Suprapubic skin (tissue), 4 donors: ENCODE data around the gene CD70. TPM values are rescaled to one million over a fixed set of nuclear protein-coding genes. Genes with fewer than 3 reads are reported as not detected.

Source experiments
- DNase-seq, 2 donors: peaks; one replicate each; pipeline ENCODE4 v3.0.0-alpha.2; 2019; ENCODE audit warnings: low spot score in 2 of 2
- H3K27ac ChIP-seq: fragments of 200-600 bp; sonication (generic); one replicate; pipeline ENCODE4 v1.5.1; 2019
- H3K27me3 ChIP-seq: fragments of 200-600 bp; sonication (generic); one replicate; pipeline ENCODE4 v1.5.1; 2019
- H3K36me3 ChIP-seq: fragments of 200-600 bp; sonication (generic); one replicate; pipeline ENCODE4 v1.5.1; 2019
- H3K4me1 ChIP-seq: fragments of 200-600 bp; sonication (generic); one replicate; pipeline ENCODE4 v1.5.1; 2019
- H3K4me3 ChIP-seq: fragments of 200-600 bp; sonication (generic); one replicate; pipeline ENCODE4 v1.5.1; 2019; ENCODE audit warnings: mild to moderate bottlenecking
- H3K9me3 ChIP-seq: fragments of 200-600 bp; sonication (generic); one replicate; pipeline ENCODE4 v1.5.1; 2019
- CTCF ChIP-seq, 2 donors: fragments of 200-600 bp in 1 of 2; fragments of 450-650 bp in 1 of 2; sonication (generic) in 1 of 2; IDR thresholded peaks; one replicate each; pipeline ENCODE4 v1.5.1; 2016 to 2019; ENCODE audit warnings: antibody characterized with exemption in 2 of 2, mild to moderate bottlenecking in 1 of 2, moderate library complexity in 1 of 2
- EP300 ChIP-seq: sonication (generic); formaldehyde crosslinking; IDR thresholded peaks from one replicate; pipeline ENCODE4 v1.6.1; 2017; ENCODE audit warnings: antibody characterized with exemption
- POLR2A ChIP-seq, 2 donors: fragments of 450-650 bp; IDR thresholded peaks; one replicate each; pipeline ENCODE4 v1.6.1; 2017; ENCODE audit warnings: antibody characterized with exemption in 2 of 2, mild to moderate bottlenecking in 2 of 2, moderate library complexity in 2 of 2
- POLR2AphosphoS5 ChIP-seq, 3 donors: sonication (generic); formaldehyde crosslinking; IDR thresholded peaks; one replicate each; pipeline ENCODE4 v1.6.1; 2017; ENCODE audit warnings: antibody characterized with exemption in 3 of 3
- WGBS: methylation state at CpG from one replicate; pipeline ENCODE4 v1.1.5; 2018; 5-methylcytosine and 5-hydroxymethylcytosine counted together
- total RNA-seq, 4 donors: library from RNA; depleted of rRNA; stranded (reverse); fragments of >200 nt; gene quantifications; one replicate each; pipeline ENCODE4 v1.1.0, GENCODE V29; 2016

CD70 gene
- total RNA-seq, 4 donors from 2014 or later: 0.97 TPM; not detected in 3

DNA sequence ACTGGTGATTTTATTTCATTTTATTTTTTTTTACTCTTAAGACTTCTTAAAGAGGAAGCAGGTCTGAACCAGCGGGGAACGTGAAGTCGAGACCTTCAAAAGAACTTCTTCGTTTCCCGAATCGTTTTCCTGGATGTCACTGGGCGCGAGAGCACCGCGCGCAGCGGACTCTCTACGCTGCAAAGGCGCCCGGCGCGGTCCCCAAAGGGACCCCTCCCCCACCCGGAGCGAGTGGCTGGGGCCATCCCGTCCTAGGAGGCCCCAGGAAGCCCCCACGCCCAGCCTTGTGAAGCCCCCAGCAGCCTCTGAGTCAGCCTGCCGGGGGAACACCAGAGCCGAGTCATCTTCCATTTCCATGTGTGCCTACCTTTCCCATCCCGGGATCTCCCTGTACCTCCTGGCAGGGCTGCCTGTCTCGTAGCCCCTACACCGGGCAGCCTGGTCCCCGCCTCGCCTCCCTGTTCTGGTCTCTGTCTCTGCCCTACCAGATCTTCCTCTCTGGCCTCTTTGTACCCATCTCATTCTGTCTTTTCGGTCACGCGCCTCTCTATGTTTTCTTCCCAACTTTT lies 608 bp downstream of the CD70 start:
- Histone ChIP-seq H3K27me3 (peaks cover 92% of the 10 kb centered on the region), H3K36me3 (no peaks in the 10 kb centered on the region), H3K9me3 (no peaks in the 10 kb centered on the region), H3K4me3 (peak overlapping the region; percentile 40), H3K4me1 (peaks cover 43% of the 10 kb centered on the region), H3K27ac (peak overlapping the region; percentile 10)
- no peak for TF ChIP-seq POLR2A (IDR thresholded peaks at IDR 0.05)
- no peak for TF ChIP-seq POLR2AphosphoS5 (IDR thresholded peaks at IDR 0.05)
- no peak for TF ChIP-seq CTCF (IDR thresholded peaks at IDR 0.05)
- TF ChIP-seq EP300: no peak
- 2% methylated on average over 31 of the region's 31 CpGs for WGBS
- DNase-seq: no peak

GRCh38 chr19:6589711-6590257 lies 1.2 kb downstream of the CD70 start:
- WGBS: 4% methylated on average over 16 of the region's 16 CpGs
- no peak for DNase-seq
- Histone ChIP-seq H3K4me1 (peaks cover 43% of the 10 kb centered on the region), H3K4me3 (peak overlapping the region; percentile 40), H3K27ac (no peak overlapping the region), H3K27me3 (peaks cover 91% of the 10 kb centered on the region), H3K36me3 (no peaks in the 10 kb centered on the region), H3K9me3 (no peaks in the 10 kb centered on the region)
- TF ChIP-seq POLR2AphosphoS5 (IDR thresholded peaks at IDR 0.05) (no peak), CTCF (IDR thresholded peaks at IDR 0.05) (no peak), POLR2A (IDR thresholded peaks at IDR 0.05) (no peak), EP300 (no peak)

DNA sequence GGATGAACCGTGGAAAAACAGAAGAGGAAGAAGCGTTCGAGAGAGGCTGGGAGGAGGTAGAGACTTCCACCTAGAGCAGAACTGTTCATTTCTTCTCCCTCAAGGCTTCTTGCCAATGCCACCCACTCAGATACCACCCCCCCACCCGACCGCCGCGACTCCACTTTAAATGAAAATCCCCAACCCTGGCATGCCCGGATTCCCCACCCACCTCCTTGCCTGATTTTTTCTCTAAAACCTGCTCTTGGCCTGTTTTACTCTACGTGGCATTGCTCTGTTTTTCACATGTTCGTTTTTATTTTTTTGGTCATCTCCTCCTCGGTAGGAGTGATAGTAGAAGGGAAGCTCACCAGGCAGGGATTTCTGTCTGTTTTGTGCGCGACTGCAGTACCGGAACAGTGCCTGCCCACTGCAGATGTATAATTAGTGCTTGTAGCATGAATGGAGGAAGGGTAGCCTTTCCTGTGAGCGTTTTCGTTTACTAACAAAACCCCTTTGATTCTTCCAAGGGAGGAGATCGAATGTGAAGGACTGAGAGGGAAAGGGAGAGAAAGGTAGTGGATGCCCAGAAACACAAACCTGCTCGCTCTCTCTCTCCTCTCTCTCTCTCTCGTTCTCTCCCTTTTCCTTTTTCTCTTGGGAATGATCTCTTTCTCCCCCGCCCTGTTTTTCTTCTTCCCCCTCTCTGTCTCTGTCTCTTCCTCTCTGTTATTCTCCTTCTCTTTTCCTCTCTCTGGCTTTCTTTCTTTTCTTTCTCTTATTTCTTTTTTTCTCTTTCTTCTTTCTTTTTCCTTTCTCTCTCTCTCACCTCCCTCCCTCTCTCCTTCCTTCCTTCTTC lies 2.2 kb downstream of the CD70 start:
- TF ChIP-seq CTCF (IDR thresholded peaks at IDR 0.05) (no peak), POLR2A (IDR thresholded peaks at IDR 0.05) (no peak), POLR2AphosphoS5 (IDR thresholded peaks at IDR 0.05) (no peak), EP300 (no peak)
- no peak overlapping the region for H3K27ac ChIP-seq
- H3K4me1 ChIP-seq: peaks cover 43% of the 10 kb centered on the region
- no peaks in the 10 kb centered on the region for H3K36me3 ChIP-seq
- no peaks in the 10 kb centered on the region for H3K9me3 ChIP-seq
- no peak overlapping the region for H3K4me3 ChIP-seq
- 8% methylated on average over 20 of the region's 20 CpGs for WGBS
- DNase-seq: no peak
- H3K27me3 ChIP-seq: peaks cover 89% of the 10 kb centered on the region

GRCh38 chr19:6587998-6588507 lies 2.9 kb downstream of the CD70 start:
- WGBS: 25% methylated on average over 9 of the region's 9 CpGs
- Histone ChIP-seq H3K36me3 (no peaks in the 10 kb centered on the region), H3K27me3 (peaks cover 85% of the 10 kb centered on the region), H3K9me3 (no peaks in the 10 kb centered on the region), H3K4me1 (peaks cover 43% of the 10 kb centered on the region), H3K27ac (no peak overlapping the region), H3K4me3 (no peak overlapping the region)
- DNase-seq: no peak
- no peak for TF ChIP-seq POLR2AphosphoS5 (IDR thresholded peaks at IDR 0.05)
- no peak for TF ChIP-seq CTCF (IDR thresholded peaks at IDR 0.05)
- TF ChIP-seq EP300: no peak
- TF ChIP-seq POLR2A (IDR thresholded peaks at IDR 0.05): no peak
